GM21381 (cell line): Measurements from ENCODE around the gene MYO1H.
"Not testable (repeated sequence)": the region's sequence is repeated elsewhere in the genome, so short reads cannot be mapped to it uniquely, and the experiment has no call there.

ENCODE experiments used
- ATAC-seq: cut with Tn5 transposase; IDR thresholded peaks from one replicate; pipeline ENCODE4 v1.9.1; 2021; ENCODE audit warnings: mild to moderate bottlenecking, moderate library complexity; ENCODE audit not compliant: unreplicated experiment

Gene MYO1H

DNA sequence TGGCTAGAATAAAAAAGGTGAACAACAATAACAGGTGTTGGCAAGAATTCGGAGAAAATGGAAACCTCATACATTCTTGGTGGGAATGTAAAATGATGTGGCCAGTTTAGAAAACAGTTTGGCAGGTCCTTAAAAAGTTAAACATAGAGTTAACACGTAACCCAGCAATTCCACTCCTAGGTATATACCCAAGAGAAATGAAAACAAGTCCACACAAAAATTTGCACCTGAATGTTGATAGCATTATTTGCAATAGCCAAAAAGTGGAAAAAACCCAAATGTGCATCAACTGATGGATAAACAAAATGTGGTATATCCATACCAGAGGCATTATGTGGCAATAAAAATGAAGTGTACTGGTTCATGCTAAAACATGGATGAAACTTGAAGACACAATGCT is 2.3 kb upstream of the MYO1H start:
- ATAC-seq, result no peak

DNA sequence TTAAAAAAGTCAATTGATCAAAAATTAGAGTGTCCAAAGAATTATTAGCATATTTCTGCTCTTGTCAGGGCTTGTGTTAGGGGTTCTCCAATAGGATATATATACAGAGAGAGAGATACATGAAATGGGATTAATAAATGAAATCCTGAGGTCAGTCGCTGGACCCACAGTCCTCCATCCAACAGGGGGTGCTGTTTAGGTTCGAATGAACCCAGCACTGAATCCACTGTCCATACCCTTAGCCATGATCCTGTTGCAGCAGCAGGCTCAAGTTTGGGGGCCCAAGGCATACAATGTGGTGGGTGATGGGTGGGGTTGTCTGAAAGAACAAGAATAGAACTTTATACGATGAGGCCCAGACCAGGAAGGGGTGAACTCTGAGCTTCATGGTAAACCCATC is 780 bp upstream of the MYO1H start:
- no peak for ATAC-seq

DNA sequence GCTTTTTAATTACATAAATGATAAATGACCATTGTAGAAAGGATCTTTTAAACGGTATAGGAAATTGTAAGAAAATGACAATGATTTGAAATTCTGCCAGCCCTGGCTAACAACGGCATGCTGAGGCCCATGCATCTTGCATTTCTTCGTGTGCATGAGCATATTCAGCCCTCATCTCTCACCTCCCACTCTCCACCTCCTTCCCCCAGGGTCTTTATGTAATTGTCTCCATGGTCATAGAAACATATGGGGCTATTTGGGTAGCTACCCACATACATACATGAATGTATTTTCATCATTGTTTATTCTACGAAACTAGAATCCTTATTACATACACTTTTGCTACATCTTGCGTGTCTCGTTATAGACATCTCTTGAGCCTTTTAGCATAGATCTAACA is 4.5 kb downstream of the MYO1H start:
- no peak for ATAC-seq

DNA sequence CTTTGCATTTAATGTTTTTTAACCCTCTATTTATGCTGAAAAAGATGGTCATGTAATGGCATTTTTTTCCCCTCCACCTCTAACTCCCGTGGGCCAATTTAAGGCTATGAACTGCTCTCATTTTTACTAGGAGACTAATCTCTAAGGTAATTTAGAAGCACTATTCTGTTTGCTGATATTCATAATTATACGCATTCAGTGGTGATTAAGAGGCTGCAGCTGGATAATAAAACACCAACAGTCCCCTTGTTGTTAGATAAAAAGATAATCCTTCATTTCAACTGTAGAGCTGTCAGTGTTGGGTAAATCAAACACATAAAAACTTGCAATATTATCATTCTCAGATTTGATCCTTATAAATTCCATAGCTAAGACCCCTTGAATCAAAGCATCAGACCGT is 8.9 kb downstream of the MYO1H start:
- ATAC-seq, result no peak

DNA sequence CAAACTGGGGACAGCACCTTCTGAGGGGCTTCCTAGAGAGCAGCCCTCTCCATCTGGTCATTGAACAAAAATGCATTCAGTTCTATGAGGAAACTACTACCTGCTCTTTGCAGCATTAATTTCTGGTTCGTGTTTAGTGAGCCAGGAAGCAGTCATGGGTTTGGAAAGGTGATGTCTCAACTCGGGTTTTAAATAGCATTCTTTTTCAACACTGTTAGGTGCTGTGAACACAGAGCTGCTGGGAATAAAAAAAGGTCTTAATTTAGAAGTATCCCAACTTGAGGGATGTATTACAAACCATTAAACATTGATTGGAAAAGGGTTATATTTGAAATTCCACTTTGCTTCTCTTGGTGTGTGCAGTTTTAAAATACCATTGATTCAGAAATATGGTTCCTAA is 9.3 kb downstream of the MYO1H start:
- no peak for ATAC-seq

DNA sequence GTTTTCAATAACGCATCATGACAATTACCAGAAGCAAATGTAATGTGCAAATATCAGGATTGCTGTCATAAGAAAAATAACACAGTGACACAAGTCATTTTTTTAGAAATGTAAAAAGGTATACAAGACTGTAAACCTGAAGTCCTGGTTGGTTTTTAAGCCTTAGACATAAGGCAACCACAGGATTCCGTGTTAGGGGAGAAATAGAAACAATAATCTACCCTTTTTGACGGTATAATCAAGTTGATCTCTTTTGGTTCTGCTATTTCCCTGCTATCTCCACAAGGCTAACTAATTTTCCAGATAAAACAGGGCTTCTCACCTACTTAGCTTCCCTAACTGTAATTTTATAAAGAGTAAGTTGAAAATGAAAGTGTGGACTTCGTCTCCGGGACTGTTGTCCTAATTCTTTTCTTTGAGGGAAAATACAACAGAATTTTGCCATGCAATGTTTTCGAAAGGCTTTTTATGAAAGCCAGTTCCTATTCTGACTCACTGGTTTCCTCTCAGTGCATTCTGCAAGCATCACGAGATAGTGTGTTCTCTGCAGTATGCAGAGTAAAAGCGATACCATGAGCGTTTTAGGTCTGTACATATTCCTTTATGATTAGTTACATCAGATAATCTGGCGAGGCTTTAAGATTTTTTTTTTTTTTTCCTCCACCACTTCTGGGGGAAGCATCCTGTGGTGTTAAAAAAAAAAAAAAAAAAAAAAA is 10.6 kb downstream of the MYO1H start:
- no peak for ATAC-seq

DNA sequence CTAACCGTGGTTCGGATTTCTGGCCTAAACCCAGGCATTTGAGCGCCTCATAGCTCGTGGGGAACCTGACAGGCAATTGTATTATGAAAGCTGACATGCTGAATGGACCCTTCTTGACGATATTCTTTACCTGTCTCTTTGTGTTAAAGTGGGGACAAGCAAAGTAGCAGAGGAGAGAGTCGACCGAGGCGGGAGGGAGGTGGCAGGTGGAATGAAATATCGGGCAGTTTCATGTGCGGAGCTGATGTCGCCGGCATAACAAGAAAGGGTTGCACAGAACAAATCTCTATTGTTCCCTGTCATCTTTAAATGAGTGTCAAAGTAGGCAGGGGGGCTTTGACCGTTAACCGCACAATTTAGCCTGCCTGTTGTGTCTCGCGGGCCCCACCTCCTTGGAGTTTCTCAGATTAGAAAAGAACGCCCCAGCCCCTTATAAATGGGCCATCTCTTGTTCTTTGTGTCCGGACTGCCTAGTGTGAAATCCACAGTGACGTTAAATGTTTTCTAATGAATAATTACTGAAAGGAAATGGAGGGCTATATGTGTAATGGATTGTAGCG is 11.5 kb downstream of the MYO1H start:
- ATAC-seq, result no peak

DNA sequence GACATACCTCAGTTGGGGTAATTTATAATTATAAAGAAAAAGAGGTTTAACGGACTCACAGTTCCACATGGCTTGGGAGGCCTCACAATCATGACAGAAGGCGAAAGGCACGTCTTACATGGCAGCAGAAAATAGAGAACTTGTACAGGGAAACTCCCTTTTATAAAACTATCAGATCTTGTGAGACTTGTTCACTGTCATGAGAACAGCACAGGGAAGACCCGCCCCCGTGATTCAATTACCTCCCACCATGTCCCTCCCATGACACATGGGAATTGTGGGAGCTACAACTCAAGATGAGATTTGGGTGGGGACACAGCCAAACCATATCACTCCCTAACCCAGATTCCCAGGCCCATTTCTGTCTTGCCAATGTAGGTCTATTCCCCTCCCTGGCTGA is 22.1 kb downstream of the MYO1H start:
- no peak for ATAC-seq

DNA sequence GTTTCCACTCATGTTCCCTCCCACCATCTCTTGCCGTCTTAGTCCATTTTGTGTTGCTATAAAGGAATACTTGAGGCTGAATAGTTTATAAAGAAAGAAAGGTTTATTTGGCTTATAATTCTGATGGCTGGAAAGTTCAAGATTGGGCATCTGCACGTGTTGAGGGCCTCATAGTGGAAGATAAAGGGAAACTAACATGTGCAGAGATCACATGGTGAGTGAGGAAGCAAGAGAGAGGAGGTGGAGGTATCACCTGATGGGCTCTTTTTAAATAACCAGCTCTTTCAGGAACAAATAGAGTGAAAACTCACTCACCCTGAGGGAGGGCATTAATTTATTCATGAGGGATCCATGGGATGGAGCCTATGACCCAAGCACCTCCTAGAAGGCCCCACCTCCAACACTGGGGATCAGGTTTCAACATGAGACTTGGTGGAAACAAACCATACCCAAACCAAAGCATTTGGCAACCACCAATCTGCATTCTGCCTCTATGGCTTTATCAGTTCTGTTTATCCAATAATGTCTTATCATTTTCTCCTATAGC is 29.5 kb downstream of the MYO1H start:
- ATAC-seq, result no peak

DNA sequence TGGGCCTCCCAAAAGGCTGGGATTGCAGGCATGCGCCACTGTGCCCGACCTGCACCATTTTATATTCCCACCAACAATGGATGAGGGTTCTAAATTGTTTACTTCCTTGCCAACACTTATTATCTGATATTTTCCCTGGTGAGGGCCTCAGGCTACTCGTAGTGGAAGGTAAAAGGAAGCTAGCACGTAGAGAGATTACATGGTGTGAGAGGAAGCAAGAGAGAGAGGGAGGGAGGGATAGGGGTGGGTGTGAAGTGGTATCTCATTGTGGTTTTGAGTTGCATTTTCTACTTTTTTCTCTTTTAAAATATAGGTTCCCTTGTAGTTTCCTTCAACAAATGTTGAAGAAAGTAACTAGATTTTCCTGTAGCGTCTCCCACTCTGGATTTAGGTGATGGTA is 30.9 kb downstream of the MYO1H start:
- ATAC-seq, result no peak

DNA sequence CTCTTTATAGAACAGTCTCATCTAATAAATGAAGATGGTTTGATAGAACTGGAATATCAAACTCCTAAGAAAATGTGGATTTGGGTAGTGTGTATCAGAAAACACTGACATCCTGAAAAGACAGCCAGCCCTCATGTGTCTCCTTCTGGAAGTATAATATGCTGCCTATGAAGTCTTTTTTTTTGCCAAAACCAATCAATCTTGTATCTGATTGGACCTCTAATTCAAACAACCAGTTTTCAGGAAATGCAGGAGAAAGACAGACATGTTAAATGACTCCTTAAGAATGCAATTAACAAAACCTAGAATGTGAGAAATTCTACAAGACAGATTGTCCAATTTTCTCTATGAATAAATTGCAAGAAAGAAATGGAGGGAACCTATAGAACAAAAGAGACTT is 34.3 kb downstream of the MYO1H start:
- ATAC-seq, result no peak

DNA sequence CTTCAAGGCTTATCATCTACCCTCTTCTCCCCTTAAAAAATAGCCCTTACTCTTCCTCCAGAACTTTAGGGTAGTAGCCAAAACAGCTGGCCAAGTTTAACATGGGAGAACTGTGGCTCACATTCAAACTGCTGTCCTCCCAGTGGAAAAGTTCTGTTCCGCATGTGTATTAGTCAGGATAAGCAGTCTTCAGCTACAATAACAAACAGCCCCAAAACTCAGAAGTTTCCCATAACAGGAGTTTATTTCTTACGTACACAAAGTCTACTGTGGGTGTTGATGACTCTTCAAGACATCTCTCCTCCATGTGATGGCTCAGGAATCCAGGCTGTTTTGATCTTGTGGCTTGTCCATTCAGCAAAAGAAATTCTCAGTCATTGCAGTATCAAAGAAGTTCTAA is 35.5 kb downstream of the MYO1H start:
- ATAC-seq, result no peak

DNA sequence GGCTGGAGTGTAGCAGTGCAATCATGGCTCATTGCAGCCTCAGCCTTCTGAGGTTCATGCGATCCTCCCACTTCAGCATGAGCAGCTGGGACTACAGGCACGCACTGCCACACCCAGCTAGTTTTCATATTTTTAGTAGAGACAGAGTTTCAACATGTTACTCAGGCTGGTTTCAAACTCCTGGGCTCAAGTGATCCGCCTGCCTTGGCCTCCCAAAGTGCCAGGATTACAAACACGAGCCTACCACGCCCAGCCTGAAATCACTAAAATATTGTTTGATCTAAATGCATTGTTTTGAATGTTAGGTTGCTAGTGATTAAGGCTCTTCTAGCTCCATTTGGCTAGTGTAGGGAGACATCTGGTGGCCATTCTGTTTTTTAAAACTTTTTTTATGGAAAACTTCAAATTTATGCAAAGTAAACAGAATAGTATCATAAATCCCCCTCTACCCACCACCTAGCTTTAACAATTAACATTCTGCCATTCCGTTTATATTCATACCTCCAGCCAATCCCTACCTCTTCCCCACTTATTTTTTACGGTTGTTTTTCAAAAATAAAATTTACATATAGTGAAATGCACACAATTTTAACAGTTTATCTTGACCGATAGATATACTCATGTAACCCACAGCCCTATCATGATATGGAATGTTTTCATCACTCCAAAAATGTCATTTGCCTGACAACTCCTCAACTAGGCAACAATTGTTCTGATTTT is 37.8 kb downstream of the MYO1H start:
- ATAC-seq, result no peak

DNA sequence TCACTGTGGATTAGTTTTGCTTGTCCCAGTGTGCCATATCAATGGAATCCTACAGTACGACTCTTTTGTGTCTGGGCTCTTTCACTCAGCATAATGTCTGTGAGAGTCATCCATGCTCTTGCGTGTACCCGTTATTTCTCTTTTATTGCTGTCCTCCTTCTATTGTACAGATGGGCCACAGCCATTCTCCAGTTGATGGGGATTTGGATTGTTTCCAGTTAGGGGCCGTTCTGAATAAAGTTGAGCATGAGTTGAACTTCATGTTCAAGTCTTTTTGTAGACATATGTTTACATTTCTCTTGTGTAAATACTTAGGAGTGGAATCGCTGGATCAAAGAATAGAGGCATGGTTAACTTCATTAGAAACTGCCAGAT is 38.3 kb downstream of the MYO1H start:
- no peak for ATAC-seq

DNA sequence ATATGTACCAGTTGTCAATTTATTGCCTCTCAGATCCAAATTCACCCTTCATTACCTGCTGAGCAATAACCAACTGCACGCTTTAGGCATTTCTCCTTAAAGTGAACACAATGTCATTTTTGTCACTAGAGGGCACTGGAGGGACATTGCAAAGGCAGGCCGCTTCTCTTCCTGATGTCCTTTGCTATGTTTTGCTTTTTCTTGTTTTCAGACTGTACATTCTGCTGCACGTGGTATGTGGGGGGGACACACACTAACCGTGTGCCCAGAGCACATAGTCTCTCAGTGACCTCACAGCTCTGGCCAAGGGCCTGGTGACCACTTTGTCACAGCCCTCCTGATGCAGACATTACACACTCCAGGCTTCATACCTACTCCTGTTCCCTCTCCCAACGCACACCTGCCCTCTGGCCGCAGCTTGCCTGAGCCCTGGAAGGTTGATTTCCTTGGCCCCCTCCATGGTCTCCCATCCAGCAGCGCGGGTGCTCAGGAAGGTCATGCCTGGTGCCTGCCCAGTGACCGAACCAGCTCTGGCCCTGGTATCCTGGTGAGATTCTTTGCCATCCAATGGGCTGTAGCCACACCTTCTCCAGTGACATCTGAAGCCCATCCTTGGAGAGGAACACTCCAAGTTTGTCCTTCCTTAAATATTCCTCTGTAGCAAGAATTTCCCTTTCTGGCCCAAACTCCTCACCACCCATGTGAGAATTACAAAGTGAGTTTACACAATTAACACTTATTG is 39.9 kb downstream of the MYO1H start:
- ATAC-seq, result no peak

DNA sequence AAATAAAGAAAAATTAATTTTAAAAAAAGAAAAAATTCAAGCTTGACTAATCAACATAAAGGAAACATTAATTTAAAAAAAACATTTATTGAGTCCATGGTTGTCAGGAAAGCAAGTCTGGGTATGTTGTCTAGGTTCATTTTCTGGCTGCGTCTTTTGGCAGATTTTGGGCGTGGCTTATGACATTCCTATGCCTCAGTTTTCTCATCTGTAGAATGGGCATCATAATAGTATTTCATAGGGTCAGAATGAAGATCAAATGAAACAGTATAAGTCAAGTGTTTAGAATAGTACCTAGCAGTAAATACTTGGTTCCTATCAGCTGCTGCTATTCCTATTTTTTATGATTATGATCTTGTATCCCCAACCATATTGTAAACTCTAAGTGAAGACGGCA is 40.5 kb downstream of the MYO1H start:
- ATAC-seq, result no peak

DNA sequence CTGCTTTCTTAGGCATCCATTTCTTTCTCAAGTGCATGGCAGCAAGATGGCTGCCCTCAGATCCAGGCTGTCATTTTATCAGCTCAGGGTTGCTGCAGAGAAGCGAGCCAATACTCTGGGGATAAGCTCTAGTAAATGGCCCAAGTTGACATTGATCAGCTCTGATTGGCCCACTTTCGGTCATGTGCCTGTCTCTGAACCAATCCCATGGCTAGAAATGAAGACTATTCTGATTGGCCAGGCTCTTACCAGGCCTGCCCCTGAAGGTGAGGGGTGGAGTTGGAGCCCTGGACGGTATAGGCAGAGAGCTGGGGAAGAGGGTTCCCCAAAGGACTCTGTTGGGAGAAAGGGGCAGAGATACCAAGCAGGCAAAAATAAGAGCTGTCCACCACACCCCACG is 41.4 kb downstream of the MYO1H start:
- no peak for ATAC-seq

DNA sequence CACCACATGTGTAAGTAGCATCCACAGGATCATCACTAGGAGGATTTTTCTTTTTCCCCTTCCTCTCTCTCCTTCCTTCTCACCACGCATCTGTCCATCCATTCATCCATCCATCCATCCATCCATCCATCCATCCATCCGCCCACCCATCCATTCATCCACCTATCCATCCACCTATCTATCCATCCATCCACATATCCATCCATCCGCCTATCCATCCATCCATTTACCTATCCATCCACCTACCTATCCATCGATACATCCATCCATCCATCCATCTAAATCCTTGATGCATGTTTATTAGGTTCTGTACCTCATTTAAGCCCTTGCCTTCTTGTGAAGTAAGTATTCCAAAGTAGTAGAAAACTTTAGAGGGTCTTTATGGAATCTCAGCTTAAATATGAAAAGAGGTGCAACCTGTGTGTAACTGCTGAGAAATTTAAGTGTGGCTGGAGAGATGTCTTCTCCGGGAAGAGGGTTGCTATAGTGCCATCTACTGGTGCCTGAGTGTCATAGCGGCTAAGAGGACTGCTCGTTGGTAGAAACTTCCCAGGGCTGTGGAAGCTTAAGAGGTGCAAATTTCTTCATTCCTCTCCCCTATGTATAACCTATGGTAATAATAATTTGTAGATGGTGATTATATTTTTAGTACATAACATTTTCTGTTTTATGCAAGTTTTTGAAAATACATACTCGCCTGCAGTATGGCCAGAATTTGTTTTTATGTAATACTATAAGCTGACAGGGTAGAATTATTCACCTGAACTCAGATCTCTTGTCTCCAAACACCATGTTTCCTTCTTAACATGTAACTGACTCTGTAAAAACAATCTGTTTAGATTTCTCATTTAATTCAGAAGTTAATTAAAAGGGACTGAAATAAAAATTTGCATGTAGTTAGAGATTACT is 46.0 kb downstream of the MYO1H start:
- ATAC-seq, result no peak

DNA sequence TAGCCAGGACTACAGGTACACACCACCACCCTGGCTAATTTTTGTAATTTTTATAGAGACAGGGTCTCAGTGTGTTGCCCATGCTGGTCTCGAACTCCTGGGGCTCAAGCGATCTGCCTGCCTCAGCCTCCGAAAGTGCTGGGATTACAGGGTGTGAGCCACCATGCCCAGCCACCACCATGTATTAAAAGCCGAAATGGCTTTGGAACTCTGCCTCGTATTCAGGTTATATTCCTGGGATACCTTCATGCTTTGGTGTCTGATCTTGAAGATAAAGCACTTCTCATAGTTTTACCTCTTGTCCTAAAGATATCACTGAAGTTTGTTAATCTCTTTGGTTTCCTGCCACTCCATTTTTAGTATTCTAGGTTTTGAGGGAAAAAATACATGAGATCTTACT is 47.2 kb downstream of the MYO1H start:
- ATAC-seq, result no peak

DNA sequence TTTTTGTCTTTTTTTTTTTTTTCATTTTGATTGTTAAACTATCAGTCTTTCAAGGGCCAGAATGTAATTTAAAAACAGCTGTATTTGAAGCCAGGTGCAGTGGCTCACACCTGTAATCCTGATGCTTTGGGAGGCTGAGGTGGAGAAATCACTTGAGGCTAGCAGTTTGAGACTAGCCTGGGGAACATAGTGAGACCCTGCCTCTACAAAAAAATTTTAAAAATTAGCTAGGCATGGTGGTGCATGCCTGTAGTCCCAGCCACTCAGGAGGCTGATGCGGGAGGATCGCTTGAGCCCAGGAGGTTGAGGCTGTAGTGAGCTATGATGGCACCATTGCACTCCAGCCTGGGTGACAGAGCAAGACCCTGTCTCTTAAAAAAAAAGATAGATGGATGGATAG is 57.1 kb downstream of the MYO1H start:
- not testable (repeated sequence) for ATAC-seq

DNA sequence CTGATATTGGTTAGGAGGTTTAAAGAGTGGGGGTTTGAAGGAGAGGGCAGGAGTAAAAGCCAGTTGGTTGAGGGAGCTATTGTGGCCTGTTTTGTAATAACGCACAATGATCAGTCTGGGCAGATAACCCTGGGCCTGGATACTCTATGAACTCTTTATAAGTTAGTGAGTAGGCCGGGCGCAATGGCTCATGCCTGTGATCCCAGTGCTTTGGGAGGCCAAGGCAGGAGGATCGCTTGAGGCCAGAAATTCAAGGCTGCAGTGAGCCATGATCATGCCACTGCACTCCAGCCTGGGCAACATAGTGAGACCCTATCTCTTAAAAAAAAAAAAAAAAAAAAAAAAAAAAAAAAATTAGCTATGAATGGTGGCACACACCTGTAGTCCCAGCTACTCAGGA is 58.4 kb downstream of the MYO1H start:
- not testable (repeated sequence) for ATAC-seq
